ENCODE results near the gene NKD1. TPM values are rescaled to one million over a fixed set of nuclear protein-coding genes. Genes with fewer than 3 reads are reported as not detected.
A peak's percentile ranks its signal among the peaks of the same experiment; 100 is the strongest.

Gene NKD1
- total RNA-seq, 1 experiment from 2014 or later: 11.4 TPM

DNA sequence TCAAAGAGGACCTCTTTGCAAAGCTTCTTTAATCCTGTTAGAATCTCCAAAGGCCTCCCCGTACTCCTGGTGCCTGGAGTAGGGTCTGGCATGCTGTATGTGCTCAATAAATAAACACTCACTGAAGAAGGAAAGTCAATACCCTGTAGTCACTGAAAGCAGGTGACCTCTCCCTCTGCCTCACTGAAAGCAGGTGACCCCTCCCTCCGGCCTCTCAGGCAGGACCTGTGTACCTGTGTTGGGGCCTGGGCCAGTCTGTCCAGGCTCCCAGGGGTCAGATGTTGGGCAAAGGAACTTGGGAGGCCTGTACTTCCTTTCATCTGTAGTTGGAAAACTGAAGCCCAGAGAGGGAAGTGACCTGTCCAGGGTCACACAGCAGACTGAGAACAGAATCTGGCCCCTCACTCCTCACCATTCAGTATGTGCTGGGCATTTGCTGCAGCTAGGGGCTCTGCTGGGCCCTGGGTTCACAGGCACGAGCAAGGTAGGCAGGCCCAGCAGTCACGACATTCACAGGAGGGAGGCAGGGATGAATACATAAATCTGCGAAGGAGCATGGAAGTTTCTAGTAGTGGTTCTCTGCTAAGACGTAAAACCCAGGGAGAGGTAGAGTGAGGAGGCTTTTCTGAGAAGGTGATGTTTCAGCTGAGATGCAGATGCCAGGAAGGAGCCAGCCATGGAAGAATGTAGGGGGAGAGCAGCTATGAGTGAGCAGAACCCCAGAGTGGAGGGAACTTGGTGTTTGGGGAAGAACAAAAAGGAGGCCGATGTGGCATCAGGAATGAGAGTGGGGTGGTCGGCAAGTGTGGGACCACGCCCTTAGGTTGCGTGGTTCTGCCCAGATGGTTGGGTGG lies 64.0 kb downstream of the NKD1 start:
- Histone ChIP-seq H3K4me1 (ENCODE audit: control insufficient read depth in 1 of 2, insufficient read depth in 2 of 2, low read length in 2 of 2) (peaks cover 6 to 23% of the 10 kb centered on the region in 2 experiments), H3K27ac (ENCODE audit: low read depth, low read length) (no peak overlapping the region), H3K4me2 (ENCODE audit: low read length) (0 out of 2 replicates have a peak overlapping the region, but pooled peaks have one; percentile 31), H2AFZ (ENCODE audit: low read depth, low read length, poor library complexity, severe bottlenecking) (no peak overlapping the region), H3K9me3 (ENCODE audit: control insufficient read depth in 1 of 2, insufficient read depth in 1 of 2, low read depth in 1 of 2, low read length in 2 of 2) (no peaks in the 10 kb centered on the region), H3K36me3 (ENCODE audit: control insufficient read depth in 1 of 2, insufficient read depth in 2 of 2, low read length in 2 of 2) (no peaks in the 10 kb centered on the region), H3K9ac (ENCODE audit: low read length) (no peak overlapping the region), H4K20me1 (ENCODE audit: insufficient read depth) (no peaks in the 10 kb centered on the region), H3K79me2 (ENCODE audit: insufficient read depth, low read length) (no peaks in the 10 kb centered on the region), H3K27me3 (ENCODE audit: insufficient read depth, low read length) (no peaks in the 10 kb centered on the region), H3K9me2 (ENCODE audit: insufficient read depth) (no peaks in the 10 kb centered on the region), H3K4me3 (replicated peaks in 1 of 2; ENCODE audit: low read depth in 1 of 2, low read length in 2 of 2) (no peak overlapping the region)
- DNase-seq (ENCODE audit: low read depth, low spot score) (no peak), ATAC-seq (no peak)
- intact Hi-C loops (cut with micrococcal nuclease): no loop called here
- ChIA-PET POLR2A (interaction anchor here (0.6 kb wide), 1 partner anchor 244 kb away, joined by 3 read pairs; the partner anchor contains the start of gene BRD7), RAD21 (ENCODE audit: low non-redundant PET in 1 of 2, low total read pairs in 2 of 2, uncharacterized antibody in 2 of 2, unreplicated experiment in 2 of 2) (interaction anchor here in 1 of 2 experiments (0.9 kb wide), 1 partner anchor 33 kb away, joined by 3 read pairs; no protein-coding TSS in a partner anchor), CTCF (interaction anchor here (1.2 kb wide), 1 partner anchor 84 kb away, joined by 3 read pairs; no protein-coding TSS in a partner anchor)
- no peak for TF ChIP-seq YY1 (IDR thresholded peaks at IDR 0.05; ENCODE audit: extremely low read depth, insufficient replicate concordance, low read depth, low read length)
- no peak for TF ChIP-seq TCF7L2 (IDR thresholded peaks at IDR 0.05; ENCODE audit: borderline replicate concordance, extremely low read depth, insufficient read depth, insufficient read length)
- no peak for TF ChIP-seq EGR1 (IDR thresholded peaks at IDR 0.05; ENCODE audit: low read depth)
- no peak for TF ChIP-seq SP1 (IDR thresholded peaks at IDR 0.05; ENCODE audit: low read depth)
- BruUV-seq (replicated peaks): no TSS peak

DNA sequence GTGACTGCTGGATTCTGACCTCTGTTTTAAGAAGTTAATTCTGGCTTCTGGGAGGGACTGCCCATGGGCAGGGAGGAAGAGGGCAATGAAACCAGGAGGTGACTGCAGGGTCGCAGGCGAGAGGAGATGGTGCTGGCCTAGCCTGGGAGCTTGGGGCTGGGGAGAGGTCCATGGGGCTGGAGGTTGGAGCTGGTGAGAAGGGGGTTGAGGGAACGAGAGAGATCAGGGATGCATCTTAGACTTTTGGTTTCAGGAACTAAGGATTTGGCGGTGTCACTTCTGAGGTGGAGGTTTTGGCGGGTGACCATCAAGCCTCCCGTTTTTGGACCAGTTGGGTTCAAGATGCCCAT lies 64.6 kb downstream of the NKD1 start:
- no peak overlapping the region for H3K4me3 ChIP-seq (replicated peaks in 1 of 2; ENCODE audit: low read depth in 1 of 2, low read length in 2 of 2)
- intact Hi-C loops (cut with micrococcal nuclease): no loop called here
- no peaks in the 10 kb centered on the region for H3K79me2 ChIP-seq (ENCODE audit: insufficient read depth, low read length)
- H3K4me1 ChIP-seq (ENCODE audit: control insufficient read depth in 1 of 2, insufficient read depth in 2 of 2, low read length in 2 of 2): peaks cover 9 to 29% of the 10 kb centered on the region in 2 experiments
- no peak for ATAC-seq
- TF ChIP-seq RAD21 (IDR thresholded peaks at IDR 0.05; ENCODE audit: low read depth): no peak
- no peak overlapping the region for H2AFZ ChIP-seq (ENCODE audit: low read depth, low read length, poor library complexity, severe bottlenecking)
- CTCF ChIA-PET: no interaction called here
- POLR2A ChIA-PET: no interaction called here
- no peak overlapping the region for H3K27ac ChIP-seq (ENCODE audit: low read depth, low read length)
- no peaks in the 10 kb centered on the region for H4K20me1 ChIP-seq (ENCODE audit: insufficient read depth)
- BruUV-seq (replicated peaks): no TSS peak
- H3K9me3 ChIP-seq (ENCODE audit: control insufficient read depth in 1 of 2, insufficient read depth in 1 of 2, low read depth in 1 of 2, low read length in 2 of 2): no peaks in the 10 kb centered on the region
- RAD21 ChIA-PET (ENCODE audit: low non-redundant PET in 1 of 2, low total read pairs in 2 of 2, uncharacterized antibody in 2 of 2, unreplicated experiment in 2 of 2): no interaction called here
- H3K4me2 ChIP-seq (ENCODE audit: low read length): no peak overlapping the region
- H3K36me3 ChIP-seq (ENCODE audit: control insufficient read depth in 1 of 2, insufficient read depth in 2 of 2, low read length in 2 of 2): no peaks in the 10 kb centered on the region
- no peak for DNase-seq (ENCODE audit: low read depth, low spot score)
- H3K9ac ChIP-seq (ENCODE audit: low read length): no peak overlapping the region
- H3K9me2 ChIP-seq (ENCODE audit: insufficient read depth): no peaks in the 10 kb centered on the region
- H3K27me3 ChIP-seq (ENCODE audit: insufficient read depth, low read length): no peaks in the 10 kb centered on the region
